Activated CD4-positive, alpha-beta T cell treated with anti-CD3 and anti-CD28 coated beads, Interleukin-2, amount 50 U/mL, for 16 hours (primary cell): ENCODE data around the gene CCDC88C.

Experiments
- DNase-seq: peaks from one replicate; pipeline ENCODE4 v3.0.0-alpha.2; 2020

CCDC88C gene

DNA sequence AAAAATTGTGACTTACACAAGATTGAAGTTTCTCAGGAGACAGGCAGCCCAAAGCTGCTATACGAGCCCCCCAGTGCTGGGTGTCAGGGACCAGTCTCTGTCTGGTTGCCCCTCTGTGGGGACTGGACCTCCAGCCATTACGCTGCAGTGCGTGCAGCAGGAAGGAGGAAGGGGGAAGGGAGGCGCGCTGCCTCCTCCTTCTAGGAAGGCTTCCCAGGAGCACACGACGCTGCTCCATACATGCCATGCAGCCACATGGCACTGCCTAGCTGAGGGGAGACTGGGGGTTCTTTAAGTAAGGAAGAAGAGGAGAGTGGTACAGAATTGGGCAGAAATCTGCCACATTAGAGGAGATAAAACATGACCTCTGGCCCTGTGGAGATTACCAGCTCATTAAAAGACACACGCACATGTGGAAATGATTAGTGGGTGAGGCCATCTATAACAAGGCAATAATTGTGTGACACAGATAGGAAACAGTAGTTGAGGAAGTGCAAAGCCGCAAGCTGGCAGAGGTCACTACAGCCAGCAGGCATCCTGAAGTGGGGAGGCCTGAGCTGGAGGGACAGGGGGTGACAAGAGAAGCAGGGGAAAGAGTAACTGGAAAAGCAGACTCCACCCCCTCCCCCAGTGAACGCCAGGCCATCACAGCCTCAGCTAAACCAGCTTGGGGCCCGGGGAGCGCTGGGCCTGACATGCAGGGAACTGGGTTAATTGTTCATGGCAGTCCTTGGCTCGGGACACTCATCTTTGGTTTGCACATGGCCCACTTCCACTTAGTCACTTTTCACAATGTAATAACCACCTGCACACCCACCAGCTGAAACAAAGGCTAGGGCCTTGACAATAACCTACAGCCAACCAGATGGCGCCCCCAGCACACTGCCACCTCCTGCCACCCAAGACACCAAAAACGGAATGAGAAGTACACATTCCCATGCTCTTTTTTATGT is 39.6 kb downstream of the CCDC88C start:
- DNase-seq, result no peak

DNA sequence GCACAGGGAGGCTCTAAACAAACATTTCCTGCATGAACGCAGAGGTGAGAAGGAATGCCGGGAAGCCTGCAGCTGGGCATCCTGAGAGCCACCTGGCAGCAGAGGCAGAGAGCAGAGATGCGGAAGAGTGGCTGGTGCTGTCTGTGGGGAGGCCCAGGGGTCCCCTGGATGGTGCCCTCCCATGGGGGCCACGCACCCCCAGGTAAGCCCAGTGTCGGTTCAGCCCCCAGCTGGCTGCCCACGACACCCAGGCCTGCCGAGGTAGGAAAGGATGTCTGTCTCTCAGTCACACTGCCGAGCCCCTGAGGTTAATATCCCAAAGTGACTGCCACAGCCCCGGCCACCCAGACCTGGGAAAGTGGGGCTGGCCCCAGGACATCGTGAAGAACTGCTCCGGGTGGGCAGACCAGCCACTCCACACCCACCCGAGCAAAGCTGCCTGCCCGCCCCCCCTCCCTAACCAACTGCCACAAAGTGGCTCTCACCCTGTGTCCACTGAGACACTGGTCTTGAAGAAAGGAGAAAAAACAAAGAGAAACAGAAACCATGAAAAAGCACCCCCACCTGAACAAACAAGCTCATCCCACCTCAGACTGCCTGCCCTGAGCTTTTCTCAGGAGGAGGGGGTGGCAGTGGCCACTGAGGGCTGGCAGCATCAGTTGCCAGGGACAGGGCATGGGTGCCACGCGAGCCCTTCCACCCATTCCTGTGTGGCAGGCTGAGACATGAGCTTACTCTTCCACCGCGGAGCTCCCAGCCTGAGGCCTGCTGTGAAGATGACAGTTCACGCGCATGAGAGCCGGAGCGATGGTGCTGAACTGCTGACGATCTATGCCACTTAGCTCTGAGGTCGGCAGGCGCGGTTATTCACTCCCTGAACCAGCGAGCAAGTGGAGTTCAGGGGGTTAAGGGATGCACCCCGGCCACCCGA is 40.8 kb downstream of the CCDC88C start:
- no peak for DNase-seq

DNA sequence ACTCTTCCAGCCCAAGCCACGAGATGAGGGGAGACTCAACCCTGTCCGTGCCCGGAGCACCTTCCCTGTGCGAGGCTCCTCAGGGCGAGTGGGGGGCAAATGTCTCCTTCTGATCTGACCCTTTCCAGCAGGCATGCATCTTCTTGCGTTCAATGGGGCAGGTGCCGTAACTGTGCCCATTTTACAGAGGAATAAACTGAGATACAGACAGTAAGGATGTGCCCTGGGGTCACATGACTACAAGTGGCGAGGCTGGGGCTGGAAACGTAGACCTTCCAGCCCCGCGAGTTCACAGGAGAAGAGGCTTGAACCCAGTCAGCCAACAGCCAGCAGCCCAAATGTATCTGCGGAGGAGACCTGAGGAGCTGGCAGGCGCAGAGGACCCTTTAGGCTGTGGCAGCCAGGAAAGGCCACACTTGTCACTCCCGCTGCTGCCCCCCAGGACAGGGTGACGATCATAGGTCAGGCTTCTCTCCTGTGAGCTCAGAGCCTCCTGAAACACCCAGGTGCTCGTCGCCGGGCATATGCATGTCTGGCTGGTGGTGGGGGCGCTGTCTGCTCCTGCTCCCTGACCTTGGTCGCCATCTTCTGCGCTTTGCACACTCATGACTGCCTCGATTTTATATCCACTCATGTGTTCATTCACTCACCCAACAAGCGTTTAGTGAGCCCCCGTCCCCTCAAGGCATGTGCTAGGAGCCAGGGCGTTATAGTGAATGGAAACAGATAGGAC is 41.7 kb downstream of the CCDC88C start:
- no peak for DNase-seq

DNA sequence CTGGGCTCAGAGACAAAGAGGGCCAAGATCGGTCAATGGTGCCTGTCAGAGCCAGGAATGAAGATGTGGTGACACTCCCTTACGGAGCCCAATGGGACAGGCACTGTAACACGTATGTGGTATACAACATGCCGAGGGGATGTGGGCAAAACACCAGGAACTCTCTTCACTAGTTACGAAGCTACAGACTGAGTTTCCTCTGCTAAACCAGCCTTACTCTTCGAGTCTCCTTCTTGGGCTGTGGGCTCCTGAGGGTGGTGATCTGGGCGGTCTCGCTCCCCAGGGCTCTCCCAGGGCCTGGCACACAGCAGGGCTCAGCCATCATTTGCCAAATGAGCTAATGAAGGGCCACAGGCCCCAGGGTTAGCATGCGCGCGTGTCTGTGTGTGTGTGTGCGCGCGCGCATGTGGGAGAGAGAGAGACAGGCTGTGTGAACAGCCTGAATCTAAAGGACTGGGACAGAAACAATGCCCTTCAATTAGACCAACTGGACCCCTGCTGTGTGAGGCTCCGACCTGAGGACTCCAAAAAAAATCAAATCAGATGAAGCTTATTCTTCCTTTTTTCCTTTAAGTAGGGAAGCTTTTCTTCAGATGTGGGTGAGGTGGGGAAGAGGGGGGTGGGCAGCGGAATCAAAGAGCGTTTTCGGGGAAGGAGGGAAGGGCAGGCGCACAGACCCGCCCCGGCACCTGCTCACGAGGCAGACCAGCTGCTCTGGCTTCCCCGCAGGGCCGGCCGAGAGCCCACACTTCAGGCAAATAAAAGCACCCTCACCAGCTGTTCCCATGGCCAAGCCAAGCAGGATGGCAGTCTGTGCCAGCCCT is 42.5 kb downstream of the CCDC88C start:
- DNase-seq, result peak; percentile 43

GRCh38 chr14:91374287-91374878 is 43.2 kb downstream of the CCDC88C start:
- DNase-seq, result no peak

- DNase-seq, result peak; percentile 89
Observed at GRCh38 chr14:91373591-91374254, 43.9 kb downstream of the CCDC88C start.

GRCh38 chr14:91372671-91373495 is 44.7 kb downstream of the CCDC88C start:
- DNase-seq, result peak; percentile 65

DNA sequence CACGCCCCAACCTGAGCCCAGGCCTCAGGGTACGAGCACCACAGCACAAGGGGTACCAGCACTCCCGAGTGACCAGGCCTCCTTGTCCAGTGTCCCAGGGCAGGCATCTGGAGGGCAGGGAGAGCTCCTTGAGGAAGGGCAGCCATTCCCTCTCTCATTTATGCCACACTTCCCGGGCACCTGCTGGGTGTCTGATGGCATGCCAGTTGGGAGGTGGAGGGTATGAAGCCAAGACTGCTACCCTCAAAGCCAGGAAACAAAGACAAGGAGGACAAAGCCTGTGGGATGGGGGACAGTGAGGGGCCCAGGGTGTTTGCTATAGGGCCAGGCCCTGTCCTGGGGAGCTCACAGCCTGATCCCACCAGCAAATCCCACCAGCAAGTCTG is 45.6 kb downstream of the CCDC88C start:
- no peak for DNase-seq

DNA sequence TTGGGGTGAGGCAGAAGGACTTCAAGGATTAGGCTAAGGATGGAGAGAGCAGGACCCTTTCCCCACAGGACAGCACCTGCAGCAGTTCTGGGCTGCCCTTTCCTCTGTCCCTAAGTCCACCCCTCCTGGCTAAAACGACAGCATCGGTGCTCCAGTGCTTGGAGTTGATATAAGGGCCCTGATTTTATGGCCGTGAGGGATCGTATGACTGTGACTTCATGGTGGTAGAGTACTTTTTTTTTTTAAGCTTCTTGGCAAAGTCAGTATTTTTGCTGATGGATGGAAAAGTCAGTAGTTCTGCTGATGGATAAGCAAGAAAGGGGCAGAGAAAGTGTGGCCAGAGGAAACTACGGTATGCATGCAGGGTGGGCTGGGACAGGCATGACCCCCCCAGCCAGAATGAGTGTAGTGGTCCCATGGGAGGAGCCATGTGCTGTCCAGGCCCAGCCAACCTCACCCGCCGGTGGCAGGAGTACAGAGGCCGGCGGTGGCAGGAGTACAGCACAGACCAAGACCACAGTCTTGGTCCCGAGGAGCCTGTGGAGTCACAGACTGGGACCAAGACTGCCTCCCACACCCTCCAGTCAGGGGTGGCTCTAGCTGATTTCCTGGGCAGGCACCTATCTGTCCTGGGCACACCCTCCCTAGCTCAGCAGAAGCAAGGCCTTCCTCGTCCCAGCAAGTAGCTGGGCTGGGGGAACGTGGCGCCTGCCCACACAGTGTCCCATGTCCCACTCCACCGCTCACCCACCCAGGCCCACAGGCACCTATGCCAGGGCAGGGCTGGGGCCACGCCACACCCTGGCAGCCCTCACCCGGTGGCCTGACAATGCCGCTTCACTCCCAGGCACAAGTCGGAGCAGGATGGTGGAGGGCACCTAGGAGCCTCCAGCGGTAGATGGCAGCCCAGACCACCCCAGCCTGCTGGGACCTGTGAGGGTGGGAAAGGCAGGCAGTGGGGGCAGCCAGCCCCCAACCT is 46.3 kb downstream of the CCDC88C start:
- no peak for DNase-seq

GRCh38 chr14:91369628-91370445 is 47.8 kb downstream of the CCDC88C start:
- peak; percentile 52 for DNase-seq

GRCh38 chr14:91368776-91369416 is 48.7 kb downstream of the CCDC88C start:
- DNase-seq, result no peak

GRCh38 chr14:91367173-91368171 is 50.1 kb downstream of the CCDC88C start:
- peak; percentile 77 for DNase-seq

- no peak for DNase-seq
Observed at GRCh38 chr14:91366749-91367148, 50.9 kb downstream of the CCDC88C start.

GRCh38 chr14:91365552-91365951 is 52.1 kb downstream of the CCDC88C start:
- DNase-seq, result no peak

DNA sequence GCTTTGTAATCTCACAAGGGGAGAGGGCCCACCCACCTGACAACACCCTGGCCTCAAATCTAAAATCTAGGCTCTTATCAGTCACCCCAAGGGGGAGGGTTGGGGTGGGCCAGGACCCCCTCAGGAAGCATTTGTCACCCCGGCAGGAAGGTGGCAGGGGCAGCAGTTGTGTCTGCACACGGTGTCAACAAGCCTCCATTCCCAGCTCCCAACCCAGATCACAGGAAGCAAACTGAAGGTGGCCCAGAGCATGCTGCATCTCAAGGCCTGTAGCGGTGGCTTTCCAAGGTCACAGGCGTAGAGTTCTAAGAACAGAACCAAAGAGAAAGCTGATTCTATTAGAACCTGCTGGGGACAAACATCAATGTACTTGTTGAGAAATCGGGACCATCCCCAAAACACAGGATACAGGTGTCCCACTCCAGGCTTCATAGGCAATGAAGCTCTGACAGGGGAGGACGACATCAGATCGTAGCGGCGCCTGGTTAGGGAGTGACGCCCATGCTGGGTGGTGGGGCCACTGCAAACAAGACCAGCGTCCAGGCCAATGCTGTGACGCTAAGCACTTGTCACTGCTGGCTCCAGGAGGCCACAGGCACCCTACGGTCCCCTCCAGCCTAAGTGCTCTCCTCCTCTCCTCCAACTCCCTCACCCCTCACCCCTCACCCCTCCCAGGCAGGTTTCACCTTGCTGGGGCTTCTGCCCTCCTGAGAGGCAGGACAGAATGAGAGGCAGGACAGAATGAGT is 52.9 kb downstream of the CCDC88C start:
- no peak for DNase-seq
